Right lobe of liver (tissue), 6 donors: ENCODE measurements around the gene LRRC7. TPM values are rescaled to one million over a fixed set of nuclear protein-coding genes. Genes with fewer than 3 reads are reported as not detected.

Source experiments
- ATAC-seq, 4 donors: fragments of 200-7000 bp; cut with Tn5 transposase; one replicate each; pipeline ENCODE4 v1.9.1; 2020; ENCODE audit warnings: mild to moderate bottlenecking in 4 of 4, moderate library complexity in 4 of 4
- DNase-seq, 3 donors: peaks; one replicate each; pipeline ENCODE4 v3.0.0-alpha.2; 2020
- H3K27ac ChIP-seq, 3 donors: fragments of 200-600 bp; one replicate each; pipeline ENCODE4 v1.8.0; 2022
- H3K27me3 ChIP-seq, 2 donors: fragments of 200-600 bp; one replicate each; pipeline ENCODE4 v1.8.0; 2022
- H3K36me3 ChIP-seq, 4 donors: fragments of 200-600 bp; sonication (generic) in 1 of 4; one replicate each; pipeline versions ENCODE4 v1.5.1 to v1.8.0; 2017 to 2022; ENCODE audit warnings: control low read depth in 1 of 4
- H3K4me1 ChIP-seq, 4 donors: fragments of 200-600 bp; sonication (generic) in 1 of 4; one replicate each; pipeline versions ENCODE4 v1.5.1 to v1.8.0; 2017 to 2022; ENCODE audit warnings: control low read depth in 1 of 4
- H3K4me3 ChIP-seq, 3 donors: fragments of 200-600 bp; one replicate each; pipeline ENCODE4 v1.8.0; 2022
- H3K9me3 ChIP-seq, 4 donors: fragments of 200-600 bp; sonication (generic) in 1 of 4; one replicate each; pipeline versions ENCODE4 v1.5.1 to v1.8.0; 2017 to 2022; ENCODE audit warnings: control low read depth in 1 of 4
- CTCF ChIP-seq, 4 donors: fragments of 200-600 bp in 3 of 4; fragments of 450-650 bp in 1 of 4; IDR thresholded peaks; one replicate each; pipeline versions ENCODE4 v1.5.1 to v1.8.0; 2016 to 2022; ENCODE audit warnings: antibody characterized with exemption in 4 of 4, mild to moderate bottlenecking in 2 of 4
- POLR2A ChIP-seq: fragments of 450-650 bp; IDR thresholded peaks from one replicate; pipeline ENCODE4 v1.6.1; 2017; ENCODE audit warnings: antibody characterized with exemption, mild to moderate bottlenecking
- WGBS: methylation state at CpG from one replicate; pipeline ENCODE4 v1.1.6; 2018; ENCODE audit warnings: low coverage, low lambda C conversion rate; ENCODE audit not compliant: insufficient coverage; ENCODE audit errors: missing lambda C conversion rate; 5-methylcytosine and 5-hydroxymethylcytosine counted together
- intact Hi-C, 2 donors: fragments of 100-400 bp; cut with DNase I; formaldehyde crosslinking; loops; one replicate each; pipeline versions ENCODE4 v1.11.2 to v1.14.1; 2022
- total RNA-seq, 6 experiments: library from RNA; depleted of rRNA in 2 of 6; stranded (reverse); fragments of >200 nt in 2 of 6; fragmentation: NEBNext Ultra II Directional in 3 of 6; extraction: Animal tissue kit (Norgen Biotek cat#: 25700) in 3 of 6; gene quantifications; one replicate each; pipeline versions ENCODE4 v1.1.0 to v1.2.4, GENCODE V29; 2016 to 2023
- donor health status: DM: no; HTN: yes; CAD: no.
- donor health status: DM: no; HTN: no; CAD: no.
- donor health status: DM: no; HTN: no; CAD: no.
- donor health status: DM: no; HTN: yes; CAD: no.
- donor health status: DM: no; HTN: yes; CAD: no.

Gene LRRC7
- total RNA-seq, 6 experiments from 2014 or later = 0.06 to 0.66 (median 0.22) TPM

DNA sequence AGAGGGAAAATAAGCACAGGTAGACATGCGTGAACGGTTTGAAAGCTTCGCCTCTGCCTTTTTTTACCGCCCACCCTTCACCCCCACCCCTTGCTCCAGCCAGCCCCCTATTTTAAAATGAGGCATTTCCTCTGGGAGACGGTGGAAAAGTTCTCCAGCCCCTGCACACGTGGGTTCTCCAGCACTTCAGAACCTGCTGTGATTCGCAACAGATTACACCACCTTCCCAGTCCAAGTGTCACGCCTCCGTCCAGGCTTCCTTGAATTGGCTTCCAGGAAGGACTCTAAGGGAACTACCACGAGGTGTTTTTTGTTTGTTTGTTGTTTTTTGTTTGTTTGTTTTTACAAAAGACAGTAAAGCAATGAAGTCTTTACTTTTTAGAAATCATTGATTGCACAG is 2.6 kb downstream of the LRRC7 start:
- H3K27me3 ChIP-seq = peaks cover 0 to 8% of the 10 kb centered on the region in 2 donors
- no peaks in the 10 kb centered on the region for H3K36me3 ChIP-seq
- no peak overlapping the region for H3K27ac ChIP-seq
- no peak for DNase-seq
- intact Hi-C loops = no loop called here
- H3K4me1 ChIP-seq = peaks cover 0 to 10% (median 0%) of the 10 kb centered on the region in 4 donors
- TF ChIP-seq CTCF (IDR thresholded peaks at IDR 0.05) = no peak
- TF ChIP-seq POLR2A = no peak
- no peaks in the 10 kb centered on the region for H3K9me3 ChIP-seq
- ATAC-seq = no peak
- no peak overlapping the region for H3K4me3 ChIP-seq
- 19% methylated on average over 9 of the region's 10 CpGs for WGBS

- peaks cover 0 to 7% (median 0%) of the 10 kb centered on the region in 4 donors for H3K4me1 ChIP-seq
- no peaks in the 10 kb centered on the region for H3K36me3 ChIP-seq
- TF ChIP-seq CTCF (IDR thresholded peaks at IDR 0.05) (no peak), POLR2A (no peak)
- WGBS = 44% methylated on average over 2 of the region's 2 CpGs
- intact Hi-C loops = no loop called here
- peaks cover 0 to 5% of the 10 kb centered on the region in 2 donors for H3K27me3 ChIP-seq
- no peak overlapping the region for H3K4me3 ChIP-seq
- H3K9me3 ChIP-seq = no peaks in the 10 kb centered on the region
- H3K27ac ChIP-seq = no peak overlapping the region
- ATAC-seq (no peak), DNase-seq (no peak)
Measured at GRCh38 chr1:69572921-69573320, 5.2 kb downstream of the LRRC7 start.

DNA sequence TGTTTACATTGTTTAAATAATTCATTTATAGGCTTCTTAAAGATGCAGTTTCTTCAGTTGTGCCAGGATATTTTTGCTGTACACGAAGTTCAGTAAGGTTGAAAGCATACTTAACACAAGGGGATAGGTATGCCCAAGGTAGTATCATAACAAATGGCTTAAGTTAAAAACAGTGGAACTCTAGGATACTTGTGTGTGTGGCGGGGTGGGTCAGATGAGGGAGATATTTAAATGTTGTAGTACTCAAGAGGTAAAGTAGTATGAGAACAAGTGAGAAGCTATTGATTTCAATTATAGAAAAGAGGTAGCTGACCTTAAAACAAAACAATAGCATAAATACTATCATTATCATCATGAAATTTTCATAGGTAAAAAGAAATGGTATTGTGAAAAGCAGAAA is 6.2 kb downstream of the LRRC7 start:
- Histone ChIP-seq H3K36me3 (no peaks in the 10 kb centered on the region), H3K27me3 (no peaks in the 10 kb centered on the region), H3K4me3 (no peak overlapping the region), H3K4me1 (no peaks in the 10 kb centered on the region), H3K9me3 (no peaks in the 10 kb centered on the region), H3K27ac (no peak overlapping the region)
- ATAC-seq = no peak
- WGBS = 33% methylated on average over 2 of the region's 2 CpGs
- intact Hi-C loops = no loop called here
- TF ChIP-seq POLR2A (no peak), CTCF (IDR thresholded peaks at IDR 0.05) (no peak)
- no peak for DNase-seq

DNA sequence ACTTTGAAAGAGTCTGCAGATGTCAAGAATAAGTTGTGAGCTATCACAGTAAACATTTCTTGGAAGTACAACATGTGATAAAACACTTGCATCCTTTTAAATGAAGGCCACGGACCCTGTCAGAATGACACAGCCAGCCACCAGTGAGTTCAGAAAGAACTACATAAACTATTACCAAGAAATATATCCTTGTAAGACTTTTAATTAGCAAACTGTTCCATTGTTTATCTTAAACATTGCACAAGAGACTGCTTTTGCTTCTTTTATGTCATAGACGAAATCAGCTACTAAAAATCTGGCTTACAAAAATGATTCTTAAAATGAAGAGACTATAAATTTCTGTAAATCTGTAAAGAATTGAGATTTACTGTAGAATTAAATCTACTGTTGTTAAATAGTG is 17.9 kb downstream of the LRRC7 start:
- ATAC-seq = no peak
- no peak overlapping the region for H3K4me3 ChIP-seq
- no peaks in the 10 kb centered on the region for H3K27me3 ChIP-seq
- no peak overlapping the region for H3K27ac ChIP-seq
- intact Hi-C loops = no loop called here
- H3K4me1 ChIP-seq = no peaks in the 10 kb centered on the region
- DNase-seq = no peak
- no peak for TF ChIP-seq CTCF (IDR thresholded peaks at IDR 0.05)
- TF ChIP-seq POLR2A = no peak
- 31% methylated on average over 2 of the region's 2 CpGs for WGBS
- H3K36me3 ChIP-seq = no peaks in the 10 kb centered on the region
- no peaks in the 10 kb centered on the region for H3K9me3 ChIP-seq

- no peak overlapping the region for H3K4me3 ChIP-seq
- intact Hi-C loops = no loop called here
- H3K27ac ChIP-seq = no peak overlapping the region
- no peaks in the 10 kb centered on the region for H3K27me3 ChIP-seq
- DNase-seq = no peak
- no peaks in the 10 kb centered on the region for H3K36me3 ChIP-seq
- H3K9me3 ChIP-seq = no peaks in the 10 kb centered on the region
- WGBS = 56% methylated on average over 5 of the region's 5 CpGs
- H3K4me1 ChIP-seq = no peaks in the 10 kb centered on the region
- TF ChIP-seq POLR2A = no peak
- no peak for TF ChIP-seq CTCF (IDR thresholded peaks at IDR 0.05)
- no peak for ATAC-seq
Measured at GRCh38 chr1:69587391-69587790, 19.7 kb downstream of the LRRC7 start.
